Hepatocyte (in vitro differentiated cells): ENCODE results near the gene ADTRP.

Experiments used
- EZH2 ChIP-seq: fragments of 200-600 bp; sonication (generic); IDR thresholded peaks from 2 replicates; pipeline ENCODE4 v1.6.1; 2016; ENCODE audit warnings: antibody characterized with exemption, mild to moderate bottlenecking, borderline replicate concordance
- TF ChIP-seq, protein P1 (sequence below): fragments of 200-600 bp; sonication (generic); IDR thresholded peaks from 2 replicates; pipeline ENCODE4 v1.5.1; 2016; ENCODE audit warnings: antibody characterized with exemption, mild to moderate bottlenecking; ENCODE audit not compliant: poor library complexity

DNA sequence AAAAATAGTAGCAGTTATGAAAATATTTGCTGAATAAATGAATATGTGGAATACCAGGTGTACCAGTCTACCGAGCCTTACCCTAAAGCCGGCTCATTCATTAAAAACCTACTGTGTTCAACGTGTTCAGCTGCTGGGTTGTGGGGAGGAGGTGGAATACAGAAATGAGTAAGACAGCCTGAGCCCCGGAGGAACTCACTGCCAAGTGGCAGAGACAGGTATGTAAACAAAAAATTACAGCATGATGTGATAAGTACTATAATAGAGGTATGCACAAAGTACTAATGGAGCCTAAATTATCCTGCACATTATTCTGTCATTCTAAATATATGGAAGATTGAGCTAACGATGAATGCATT lies 6.8 kb upstream of the ADTRP start:
- TF ChIP-seq, protein P1, sequence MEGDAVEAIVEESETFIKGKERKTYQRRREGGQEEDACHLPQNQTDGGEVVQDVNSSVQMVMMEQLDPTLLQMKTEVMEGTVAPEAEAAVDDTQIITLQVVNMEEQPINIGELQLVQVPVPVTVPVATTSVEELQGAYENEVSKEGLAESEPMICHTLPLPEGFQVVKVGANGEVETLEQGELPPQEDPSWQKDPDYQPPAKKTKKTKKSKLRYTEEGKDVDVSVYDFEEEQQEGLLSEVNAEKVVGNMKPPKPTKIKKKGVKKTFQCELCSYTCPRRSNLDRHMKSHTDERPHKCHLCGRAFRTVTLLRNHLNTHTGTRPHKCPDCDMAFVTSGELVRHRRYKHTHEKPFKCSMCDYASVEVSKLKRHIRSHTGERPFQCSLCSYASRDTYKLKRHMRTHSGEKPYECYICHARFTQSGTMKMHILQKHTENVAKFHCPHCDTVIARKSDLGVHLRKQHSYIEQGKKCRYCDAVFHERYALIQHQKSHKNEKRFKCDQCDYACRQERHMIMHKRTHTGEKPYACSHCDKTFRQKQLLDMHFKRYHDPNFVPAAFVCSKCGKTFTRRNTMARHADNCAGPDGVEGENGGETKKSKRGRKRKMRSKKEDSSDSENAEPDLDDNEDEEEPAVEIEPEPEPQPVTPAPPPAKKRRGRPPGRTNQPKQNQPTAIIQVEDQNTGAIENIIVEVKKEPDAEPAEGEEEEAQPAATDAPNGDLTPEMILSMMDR, result no peak
- no peak for TF ChIP-seq EZH2
